A673 (cell line): ENCODE measurements around the gene TOM1L2. TPM values are rescaled to one million over a fixed set of nuclear protein-coding genes. Genes with fewer than 3 reads are reported as not detected.

Experiments
- BruUV-seq: library from RNA; stranded (reverse); fragments of 400-500 nt; replicated peaks from 2 replicates; lab custom pipeline; 2021; lab: Mats Ljungman, UMichigan
- CTCF ChIA-PET: fragments of 300-600 bp; sonication (Branson Sonifier 250); formaldehyde crosslinking; loops from one replicate; lab custom pipeline; 2022; ENCODE audit warnings: antibody characterized with exemption; lab: Charles Lee
- POLR2A ChIA-PET: fragments of 300-600 bp; sonication (Branson Sonifier 250); formaldehyde crosslinking; loops from one replicate; lab custom pipeline; 2022; ENCODE audit warnings: antibody characterized with exemption; ENCODE audit not compliant: low non-redundant PET; lab: Charles Lee
- DNase-seq: peaks from one replicate; pipeline ENCODE4 v3.0.0-alpha.2; 2015; ENCODE audit warnings: low spot score
- H3K27ac ChIP-seq: fragments of 200-600 bp; sonication (generic); 2 replicates; pipeline ENCODE4 v1.5.1; 2016; ENCODE audit warnings: mixed run types, low read depth, mild to moderate bottlenecking, mixed read lengths, antibody characterized with exemption, low read length; ENCODE audit not compliant: poor library complexity, severe bottlenecking
- H3K27me3 ChIP-seq: fragments of 200-600 bp; sonication (generic); replicated peaks from 2 replicates; pipeline ENCODE4 v1.6.1; 2017; ENCODE audit warnings: mixed run types, low read depth, mild to moderate bottlenecking, mixed read lengths, antibody characterized with exemption, low read length; ENCODE audit not compliant: insufficient read depth, poor library complexity
- H3K36me3 ChIP-seq: fragments of 200-600 bp; sonication (generic); 2 replicates; pipeline ENCODE4 v1.6.1; 2016; ENCODE audit warnings: mixed run types, mild to moderate bottlenecking, mixed read lengths, antibody characterized with exemption, low read length; ENCODE audit not compliant: insufficient read depth, poor library complexity, severe bottlenecking
- H3K4me1 ChIP-seq: fragments of 200-600 bp; sonication (generic); 2 replicates; pipeline ENCODE4 v1.6.1; 2017; ENCODE audit warnings: mixed run types, mild to moderate bottlenecking, mixed read lengths, antibody characterized with exemption, low read length; ENCODE audit not compliant: insufficient read depth, poor library complexity, severe bottlenecking
- H3K4me3 ChIP-seq: fragments of 200-600 bp; sonication (generic); 2 replicates; pipeline ENCODE4 v1.5.1; 2016; ENCODE audit warnings: low read depth, mixed run types, mild to moderate bottlenecking, mixed read lengths, low read length; ENCODE audit not compliant: poor library complexity, severe bottlenecking
- H3K9me3 ChIP-seq: fragments of 200-600 bp; sonication (generic); 2 replicates; pipeline ENCODE4 v1.6.1; 2016; ENCODE audit warnings: mixed run types, low read depth, mild to moderate bottlenecking, mixed read lengths, antibody characterized with exemption, low read length; ENCODE audit not compliant: poor library complexity, severe bottlenecking
- CTCF ChIP-seq: fragments of 300-800, 200-600 bp; sonication (generic); conservative IDR thresholded peaks from 2 replicates; pipeline ENCODE4 v1.5.1; 2017; ENCODE audit warnings: low read depth, mild to moderate bottlenecking, antibody characterized with exemption, low read length, moderate library complexity, mixed read lengths
- EZH2 ChIP-seq: fragments of 200-600 bp; sonication (generic); IDR thresholded peaks from 2 replicates; pipeline ENCODE4 v1.6.1; 2017; ENCODE audit warnings: borderline replicate concordance, low read depth, mild to moderate bottlenecking, mixed read lengths, antibody characterized with exemption, low read length; ENCODE audit not compliant: poor library complexity, severe bottlenecking
- intact Hi-C: fragments of 100-400 bp; cut with micrococcal nuclease; formaldehyde crosslinking; loops from one replicate; pipeline ENCODE4 v1.10.0; 2022; ENCODE audit not compliant: unreplicated experiment
- total RNA-seq: library from RNA; stranded (reverse); gene quantifications from 2 replicates; pipeline ENCODE4 v1.2.3, GENCODE V29; 2021

Gene TOM1L2
- total RNA-seq, 1 experiment from 2014 or later = 10.0 TPM

DNA sequence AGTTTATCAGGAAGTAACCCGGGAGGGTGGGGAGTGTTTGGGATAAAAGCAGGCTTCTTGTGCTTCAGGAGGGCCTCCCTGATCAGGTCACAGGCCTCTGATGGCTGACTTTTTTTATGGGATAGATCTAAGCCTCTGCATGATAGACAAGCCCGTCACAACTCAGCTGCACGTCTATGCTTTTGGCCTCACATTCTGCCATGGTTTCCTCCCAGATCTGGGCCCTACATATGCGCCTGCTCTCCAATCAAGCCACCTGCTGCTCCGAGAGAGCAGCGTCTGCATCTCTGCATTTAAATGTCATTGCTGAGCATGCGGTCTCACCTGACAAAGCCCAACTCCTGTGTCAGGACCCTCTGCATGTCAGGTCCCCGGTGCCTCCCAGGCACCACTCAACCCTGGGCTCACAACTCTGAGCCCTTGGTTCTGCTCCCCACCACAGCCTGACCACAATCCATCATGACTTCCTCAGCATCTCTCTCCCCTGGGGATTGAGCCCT is 90.1 kb downstream of the TOM1L2 start:
- Histone ChIP-seq H3K4me3 (no peak overlapping the region), H3K36me3 (no peaks in the 10 kb centered on the region), H3K27ac (no peak overlapping the region), H3K4me1 (peaks cover 17% of the 10 kb centered on the region), H3K27me3 (no peaks in the 10 kb centered on the region), H3K9me3 (no peaks in the 10 kb centered on the region)
- no TSS peak for BruUV-seq
- ChIA-PET POLR2A (no interaction called here), CTCF (interaction anchor here (0.5 to 1.5 kb wide), 2 partner anchors 37 to 71 kb away, joined by 3 to 5 read pairs; no protein-coding TSS in a partner anchor)
- no peak for DNase-seq
- intact Hi-C loops = no loop called here
- TF ChIP-seq CTCF (no peak), EZH2 (no peak)

- intact Hi-C loops = no loop called here
- TF ChIP-seq EZH2 (no peak), CTCF (no peak)
- ChIA-PET POLR2A (interaction anchor here (0.6 kb wide), 1 partner anchor 493 kb away, joined by 6 read pairs; no protein-coding TSS in a partner anchor), CTCF (no interaction called here)
- no peak for DNase-seq
- no TSS peak for BruUV-seq
- Histone ChIP-seq H3K36me3 (no peaks in the 10 kb centered on the region), H3K9me3 (no peaks in the 10 kb centered on the region), H3K27me3 (no peaks in the 10 kb centered on the region), H3K4me3 (no peak overlapping the region), H3K4me1 (peaks cover 20% of the 10 kb centered on the region), H3K27ac (no peak overlapping the region)
These were observed 91.5 kb downstream of the TOM1L2 start for GRCh38 chr17:17880577-17881196.

DNA sequence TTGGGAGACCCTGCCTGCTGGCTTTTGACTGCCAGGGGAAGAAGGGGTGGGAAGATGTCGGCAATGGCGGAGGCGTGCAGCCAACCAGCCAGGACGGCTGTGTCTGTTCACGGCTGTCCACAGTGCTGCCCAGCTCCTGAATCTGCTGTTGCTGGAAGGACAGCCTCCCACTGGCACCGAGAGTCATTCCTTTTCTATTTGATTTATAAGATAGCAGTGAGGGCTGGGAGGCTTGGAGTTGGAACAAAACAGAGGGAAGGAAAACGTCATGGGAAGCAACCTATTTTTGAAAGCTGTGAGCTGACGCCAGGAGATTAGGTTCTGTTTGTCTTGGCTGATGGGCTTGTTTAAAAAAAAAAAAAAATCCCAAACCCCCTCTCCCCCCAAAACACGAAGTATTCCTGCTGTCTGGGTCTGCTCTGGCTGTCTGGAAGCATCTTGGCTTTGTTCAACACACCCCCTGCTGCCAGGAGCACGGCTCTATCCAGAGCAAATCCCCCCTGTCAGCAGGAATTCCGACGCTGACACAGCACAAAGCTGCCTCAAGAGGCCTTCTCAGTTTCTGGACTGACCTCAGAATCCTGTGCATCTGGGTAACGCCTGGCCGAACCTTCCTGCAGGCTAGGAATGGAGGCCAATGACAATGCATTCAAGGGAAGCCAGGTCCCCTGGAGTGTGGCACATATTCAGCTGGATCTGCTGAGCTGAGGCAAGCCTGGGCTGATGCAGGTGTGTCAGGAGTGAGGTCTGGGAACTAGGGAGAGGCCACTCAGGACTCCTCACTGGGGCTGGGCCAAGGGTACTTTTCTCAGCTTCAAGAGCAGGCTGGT is 94.5 kb downstream of the TOM1L2 start:
- Histone ChIP-seq H3K9me3 (no peaks in the 10 kb centered on the region), H3K4me3 (no peak overlapping the region), H3K27me3 (no peaks in the 10 kb centered on the region), H3K4me1 (peaks cover 15% of the 10 kb centered on the region), H3K36me3 (no peaks in the 10 kb centered on the region), H3K27ac (peak overlapping the region; percentile 58)
- no TSS peak for BruUV-seq
- POLR2A ChIA-PET = no interaction called here
- no peak for TF ChIP-seq CTCF
- peak; percentile 73 for DNase-seq
- intact Hi-C loops = loop anchor here (5.0 kb wide), 1 partner anchor 155 kb away; no protein-coding TSS in a partner anchor
- CTCF ChIA-PET = interaction anchor here (0.6 to 1.0 kb wide), 3 partner anchors 17 to 198 kb away, joined by 3 read pairs; no protein-coding TSS in a partner anchor
